TTC549 (cell line): Measurements from ENCODE around the gene CRYGN.

Experiments used
- FAIRE-seq: peaks from 2 replicates; lab custom pipeline; 2012; peaks lifted over from hg19 to GRCh38; lab: Jason Lieb, UNC

CRYGN gene

GRCh38 chr7:151426904-151427704 lies 12.8 kb downstream of the CRYGN start:
- FAIRE-seq, result no peak

DNA sequence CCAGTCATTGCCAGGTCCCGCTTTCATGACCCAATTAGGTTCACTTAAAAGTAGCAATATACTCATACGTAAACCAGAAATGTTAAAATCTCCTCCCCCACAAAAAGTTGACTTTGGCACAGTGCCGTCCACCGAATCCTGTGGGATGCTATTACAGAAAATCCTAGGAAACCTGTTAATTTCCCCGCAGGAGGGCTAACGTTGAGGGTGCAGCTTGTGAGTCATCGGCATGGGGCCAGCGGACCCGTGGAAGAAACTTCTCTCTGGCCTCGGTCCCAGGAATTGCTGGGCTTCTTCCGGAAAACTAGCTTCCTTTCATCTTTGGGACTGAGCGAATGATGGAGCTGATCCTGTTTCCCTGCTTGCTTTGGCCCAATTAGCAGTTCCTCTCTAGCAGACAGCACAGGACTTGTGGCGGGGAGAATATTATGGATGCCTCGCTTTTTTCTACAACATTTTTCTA lies 13.5 kb downstream of the CRYGN start:
- FAIRE-seq, result no peak

DNA sequence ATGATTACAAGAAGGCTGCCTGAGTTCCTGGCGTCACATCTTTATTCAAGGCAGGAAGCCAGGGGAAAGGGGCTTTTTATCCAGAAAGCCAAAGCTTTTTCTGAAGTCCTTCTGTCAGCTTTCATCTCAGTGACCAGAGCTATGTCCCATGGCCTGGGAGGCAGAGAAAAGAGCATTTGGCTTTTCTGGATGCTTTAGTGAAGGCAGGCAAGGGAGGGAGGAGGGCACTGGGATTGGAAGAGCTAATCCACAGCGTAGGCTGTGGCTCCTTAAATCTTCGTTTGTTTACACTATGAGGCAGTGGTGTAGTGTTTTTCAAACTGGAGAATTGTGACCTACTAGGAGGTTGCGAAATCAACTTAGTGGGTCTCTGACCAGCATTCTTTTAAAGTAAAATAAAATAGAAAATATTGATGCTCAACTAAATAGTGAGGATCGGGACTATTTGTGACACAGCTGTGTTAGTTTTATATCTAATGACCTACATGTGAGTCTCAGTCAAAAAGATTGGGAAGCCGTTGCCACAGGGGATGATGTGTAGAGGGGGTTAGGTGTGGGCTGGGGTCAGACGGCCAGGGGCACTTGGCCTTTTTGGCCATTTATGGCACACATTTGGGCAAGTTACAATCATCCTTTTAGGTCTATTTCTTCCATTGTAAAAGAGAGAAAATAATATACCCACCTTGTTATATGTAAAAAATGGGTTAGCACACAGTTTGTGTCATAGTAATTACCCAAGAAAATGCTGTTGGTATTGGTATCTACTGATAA lies 14.1 kb downstream of the CRYGN start:
- no peak for FAIRE-seq

DNA sequence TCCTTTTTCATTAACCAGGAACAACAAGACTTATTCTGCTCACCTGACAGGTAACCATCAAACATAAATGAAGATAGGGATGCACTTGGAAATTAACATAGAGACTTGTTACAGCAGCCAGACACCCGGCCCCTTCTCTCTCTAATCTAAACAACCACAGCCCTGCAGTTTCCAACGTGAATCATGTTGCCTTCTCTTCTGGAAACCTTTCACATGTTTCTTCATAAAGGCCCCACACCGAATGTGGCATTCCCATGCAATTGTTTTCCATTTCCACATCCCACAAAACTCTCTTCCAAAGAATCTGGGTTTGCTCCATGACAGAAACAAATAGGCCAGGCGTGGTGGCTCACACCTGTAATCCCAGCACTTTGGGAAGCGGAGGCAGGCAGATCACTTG lies 15.1 kb downstream of the CRYGN start:
- FAIRE-seq, result no peak

DNA sequence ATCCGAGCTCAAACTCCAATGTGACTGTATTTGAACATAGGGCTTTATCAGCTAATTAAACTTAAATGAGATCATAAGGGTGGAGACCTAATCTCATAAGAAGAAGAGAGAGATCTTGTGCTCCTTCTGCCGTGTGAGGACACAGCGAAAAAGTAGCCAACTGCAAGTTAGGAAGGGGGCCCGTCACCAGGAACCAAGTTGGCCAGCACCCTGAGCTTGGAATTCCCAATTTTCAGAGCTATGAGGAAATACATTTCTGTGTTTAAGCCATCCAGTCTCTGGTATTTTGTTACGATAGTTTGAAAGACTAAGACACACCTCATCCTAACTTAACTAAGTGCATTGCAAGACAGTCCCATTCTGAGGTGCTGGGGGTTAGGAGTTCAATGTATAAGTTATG lies 16.0 kb downstream of the CRYGN start:
- FAIRE-seq, result no peak

DNA sequence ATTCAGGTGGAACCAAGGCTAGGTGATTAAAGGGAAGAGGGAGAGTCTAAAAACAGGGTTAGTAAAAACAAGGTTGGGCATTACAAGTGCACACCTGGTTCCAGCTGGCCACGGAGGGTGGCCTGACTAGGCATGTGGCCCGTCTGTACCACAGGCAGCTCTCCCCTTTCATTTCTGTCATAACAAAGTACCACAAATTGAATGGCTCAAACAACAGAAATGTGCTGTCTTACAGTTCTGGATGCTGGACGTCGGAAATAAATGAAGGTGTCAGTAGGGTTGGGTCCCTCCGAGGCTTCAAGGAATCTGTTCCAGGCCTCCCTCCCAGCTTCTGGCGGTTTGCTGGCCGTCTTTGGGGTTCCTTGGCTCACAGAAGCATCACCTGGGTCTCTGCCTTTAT lies 16.7 kb downstream of the CRYGN start:
- no peak for FAIRE-seq

DNA sequence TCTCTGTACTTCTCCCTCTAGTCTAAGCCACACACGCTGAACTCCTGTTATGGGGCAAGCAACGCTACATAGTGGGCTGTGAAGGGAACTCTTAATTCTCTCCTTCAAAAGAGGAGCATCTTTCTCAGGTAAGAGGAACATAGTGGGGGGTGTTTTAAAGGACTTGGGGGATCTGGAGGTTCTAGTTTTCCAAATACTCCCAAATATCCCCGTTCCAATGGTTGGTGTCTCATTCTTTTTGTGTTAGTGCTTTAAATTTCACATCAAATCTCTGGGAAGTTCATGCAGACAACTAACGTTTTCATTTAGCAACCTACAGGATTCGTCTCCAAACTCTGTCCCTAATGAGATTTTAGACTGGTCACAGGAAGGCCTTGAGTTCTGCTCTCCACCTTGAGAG lies 17.7 kb downstream of the CRYGN start:
- FAIRE-seq, result no peak

DNA sequence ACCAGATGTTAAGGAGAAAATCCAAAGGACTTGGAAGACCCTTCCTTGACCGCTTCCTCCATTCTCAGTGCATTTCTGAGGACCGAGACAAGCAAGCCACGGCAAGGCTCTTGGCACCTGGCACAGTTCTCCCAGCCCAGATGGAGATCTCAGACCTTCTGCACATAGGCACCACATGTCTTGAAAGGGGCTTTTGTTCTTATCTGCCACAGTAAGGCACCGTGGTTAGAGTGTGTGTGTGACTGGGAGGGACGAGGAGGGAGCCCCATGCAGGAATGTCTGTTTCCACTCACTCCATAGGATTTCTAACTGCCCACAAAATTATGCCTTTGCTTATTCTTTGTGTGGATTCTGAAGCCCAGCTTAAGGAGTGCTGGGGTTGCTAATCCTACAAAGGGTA lies 19.8 kb downstream of the CRYGN start:
- no peak for FAIRE-seq

DNA sequence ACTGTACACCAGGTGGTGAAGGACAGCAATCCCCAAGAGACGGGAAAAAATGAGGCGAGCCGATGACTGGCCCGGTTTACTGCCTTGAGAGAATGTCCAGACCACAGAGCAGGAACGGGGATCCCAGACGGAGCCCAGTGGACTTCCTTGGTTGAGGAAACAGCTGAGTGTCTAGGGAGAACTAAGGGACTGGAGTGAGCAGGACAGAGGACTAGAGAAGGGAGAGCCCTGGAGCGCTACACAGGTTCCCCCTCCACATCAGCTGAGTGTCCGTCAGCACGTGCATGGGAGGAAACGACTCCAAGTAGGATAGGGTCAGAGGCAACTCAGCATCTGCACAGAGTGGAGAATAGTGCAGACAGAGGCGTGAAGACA lies 23.0 kb downstream of the CRYGN start:
- no peak for FAIRE-seq

DNA sequence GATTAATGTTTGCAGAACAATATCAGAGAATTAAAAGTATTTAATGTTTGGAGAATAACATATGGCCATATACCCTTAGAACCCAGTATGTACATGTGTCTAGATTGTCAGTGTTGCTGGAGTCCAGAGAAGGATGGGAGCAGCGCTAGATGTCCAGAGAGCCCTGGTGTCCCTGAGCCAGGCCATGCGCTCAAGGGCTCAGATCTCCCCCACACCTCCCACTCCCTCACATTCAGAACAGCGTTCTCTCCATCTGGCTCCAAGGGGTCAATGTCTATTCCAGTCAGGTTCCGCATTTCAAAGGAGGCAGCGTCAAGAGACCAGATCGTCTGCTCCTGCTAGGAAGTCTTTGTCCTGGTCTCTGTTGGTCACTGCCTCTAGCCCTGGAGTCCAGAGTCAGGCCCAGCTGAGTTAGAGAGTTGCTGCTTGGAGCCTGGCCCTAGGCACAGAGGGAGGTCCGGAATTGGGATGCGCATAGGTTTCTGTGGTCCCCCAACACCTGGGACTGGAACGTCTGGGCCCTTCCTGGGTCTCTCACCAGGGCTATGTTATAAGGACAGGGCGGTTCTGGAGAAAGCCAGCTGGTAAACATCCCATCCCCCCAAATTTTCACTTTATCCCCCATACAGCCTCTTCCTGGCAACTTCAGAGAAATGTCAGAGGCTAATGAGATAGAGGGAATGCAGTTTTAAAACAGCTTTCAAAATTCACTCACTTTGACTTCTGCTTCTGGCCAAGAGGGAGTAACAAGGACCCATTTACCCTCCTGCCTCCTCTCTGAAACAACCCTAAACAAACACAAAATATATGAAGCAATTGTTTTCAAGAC lies 23.6 kb downstream of the CRYGN start:
- FAIRE-seq, result no peak

DNA sequence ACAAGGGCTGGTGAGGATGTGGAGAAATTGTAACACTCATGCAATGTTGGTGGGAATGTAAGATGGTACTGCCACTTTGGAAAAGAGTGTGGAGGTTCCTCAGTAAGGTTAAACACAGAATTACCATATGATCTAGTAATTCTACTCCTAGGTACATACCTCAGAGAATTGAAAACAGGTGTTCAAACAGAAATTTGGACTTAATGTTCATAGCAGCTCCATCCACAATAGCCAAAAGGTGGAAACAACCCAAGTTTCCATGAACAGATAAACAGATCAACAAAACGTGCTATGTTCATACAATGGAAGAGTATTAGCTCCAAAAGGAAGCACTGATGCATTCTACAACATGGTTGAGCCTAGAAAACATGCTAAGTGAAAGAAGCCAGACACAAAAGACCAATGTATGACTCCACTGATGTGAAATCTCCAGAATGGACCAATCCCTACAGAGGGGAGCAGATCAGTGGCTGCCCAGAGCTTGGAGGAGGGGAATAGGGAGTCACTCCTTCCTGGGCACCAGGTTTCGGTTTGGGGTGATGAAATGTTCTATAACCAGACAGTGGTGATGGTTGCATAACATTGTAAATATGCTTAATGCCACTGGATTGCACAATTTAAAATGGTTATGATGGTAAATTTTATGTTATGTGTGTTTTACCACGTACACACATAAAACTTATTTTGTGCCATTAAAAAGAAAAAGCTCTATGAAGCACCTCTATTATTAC lies 24.4 kb downstream of the CRYGN start:
- no peak for FAIRE-seq

DNA sequence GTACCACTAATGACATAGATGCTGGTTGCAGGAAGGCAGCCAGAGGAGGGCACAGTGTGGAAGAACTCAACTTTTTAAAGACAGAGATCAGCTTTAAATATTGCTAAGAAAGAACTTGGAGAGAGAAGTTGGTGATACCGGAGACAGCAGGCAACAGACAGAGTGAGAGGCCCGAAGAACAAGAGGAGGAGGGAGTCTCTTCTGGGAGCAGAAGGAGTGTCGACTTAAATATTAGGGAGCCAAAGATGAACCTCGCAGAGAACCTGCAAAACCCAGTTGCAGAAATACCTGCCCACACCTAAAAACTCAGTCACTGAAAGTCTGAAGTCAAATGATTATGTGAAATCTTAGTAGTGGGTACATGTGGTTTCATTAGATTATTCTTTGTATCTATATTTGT lies 26.7 kb downstream of the CRYGN start:
- no peak for FAIRE-seq

DNA sequence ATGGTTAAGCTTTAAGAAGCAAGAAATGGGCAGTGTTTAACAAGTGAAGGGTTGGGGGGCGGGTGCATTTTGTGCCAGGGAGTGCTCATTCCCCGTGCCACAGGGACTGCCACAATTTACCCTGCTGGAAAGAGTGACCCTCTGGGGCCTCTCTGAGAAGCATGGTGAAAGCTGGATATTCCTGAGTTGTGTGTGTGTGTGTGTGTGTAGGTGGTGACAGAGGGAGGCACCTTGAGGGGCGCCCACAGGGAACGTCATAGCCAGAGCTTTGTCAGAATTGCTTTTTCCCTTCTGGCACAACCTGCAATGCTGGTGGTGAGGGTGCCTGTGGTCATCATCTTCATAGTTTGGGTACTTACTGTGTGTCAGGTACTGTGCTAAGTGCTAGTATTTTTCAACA lies 27.6 kb downstream of the CRYGN start:
- FAIRE-seq, result no peak

- FAIRE-seq, result no peak
Measured at GRCh38 chr7:151411551-151411950, 28.4 kb downstream of the CRYGN start.

DNA sequence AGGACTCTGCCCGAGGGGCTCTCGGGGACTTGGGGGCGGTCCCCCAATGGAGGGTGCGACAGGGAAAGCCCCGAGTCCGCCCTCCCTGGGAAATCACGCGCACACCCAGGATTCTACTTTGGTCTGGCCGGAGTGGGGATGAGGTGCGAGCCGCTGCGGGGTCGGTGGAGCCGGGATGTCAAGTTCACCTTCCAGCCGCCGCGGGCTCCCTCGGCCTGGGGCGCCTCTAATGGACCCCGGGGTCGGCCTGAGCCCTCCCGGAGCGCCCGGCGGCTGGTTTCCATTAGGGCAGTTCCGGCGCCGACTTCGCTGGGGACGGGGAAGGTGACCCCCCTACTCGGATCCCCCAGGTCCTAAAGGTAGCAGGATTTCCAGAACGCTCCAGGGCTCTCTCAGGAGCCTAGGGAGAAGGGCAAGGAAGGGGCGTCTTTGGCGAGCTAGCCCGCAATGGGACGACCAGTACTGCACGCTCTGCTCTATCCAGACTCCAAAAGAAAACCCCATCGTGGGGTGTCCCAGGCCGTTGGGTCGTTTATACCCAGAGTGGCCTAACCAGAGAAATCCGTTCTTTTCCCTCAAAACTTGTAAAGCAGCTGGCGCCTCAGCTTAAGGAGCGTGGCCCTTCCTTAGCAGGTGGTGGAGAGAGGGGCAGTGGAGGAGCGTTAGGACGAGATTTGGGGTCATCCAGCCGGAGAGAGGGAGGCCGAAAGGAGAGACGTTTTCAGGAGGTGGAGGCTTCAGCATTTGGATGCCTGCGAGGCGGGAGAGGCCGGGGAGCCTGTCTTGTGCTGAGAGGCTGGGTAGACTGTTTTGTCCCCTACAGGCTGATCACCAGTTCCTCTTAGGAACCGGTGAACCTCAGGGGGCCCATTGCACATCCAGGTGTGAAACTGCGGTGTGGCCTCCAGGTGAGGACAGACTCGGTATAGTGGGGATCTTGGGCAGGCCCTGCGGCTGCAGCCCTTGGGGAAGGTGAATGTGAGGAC lies 29.2 kb downstream of the CRYGN start:
- FAIRE-seq, result no peak

- FAIRE-seq, result no peak
Measured at GRCh38 chr7:151409667-151410404, 30.1 kb downstream of the CRYGN start, which contains the start of gene WDR86. WDR86 (minus strand) TSS chr7:151410038; CDS start chr7:151409589, 449 bp downstream.

DNA sequence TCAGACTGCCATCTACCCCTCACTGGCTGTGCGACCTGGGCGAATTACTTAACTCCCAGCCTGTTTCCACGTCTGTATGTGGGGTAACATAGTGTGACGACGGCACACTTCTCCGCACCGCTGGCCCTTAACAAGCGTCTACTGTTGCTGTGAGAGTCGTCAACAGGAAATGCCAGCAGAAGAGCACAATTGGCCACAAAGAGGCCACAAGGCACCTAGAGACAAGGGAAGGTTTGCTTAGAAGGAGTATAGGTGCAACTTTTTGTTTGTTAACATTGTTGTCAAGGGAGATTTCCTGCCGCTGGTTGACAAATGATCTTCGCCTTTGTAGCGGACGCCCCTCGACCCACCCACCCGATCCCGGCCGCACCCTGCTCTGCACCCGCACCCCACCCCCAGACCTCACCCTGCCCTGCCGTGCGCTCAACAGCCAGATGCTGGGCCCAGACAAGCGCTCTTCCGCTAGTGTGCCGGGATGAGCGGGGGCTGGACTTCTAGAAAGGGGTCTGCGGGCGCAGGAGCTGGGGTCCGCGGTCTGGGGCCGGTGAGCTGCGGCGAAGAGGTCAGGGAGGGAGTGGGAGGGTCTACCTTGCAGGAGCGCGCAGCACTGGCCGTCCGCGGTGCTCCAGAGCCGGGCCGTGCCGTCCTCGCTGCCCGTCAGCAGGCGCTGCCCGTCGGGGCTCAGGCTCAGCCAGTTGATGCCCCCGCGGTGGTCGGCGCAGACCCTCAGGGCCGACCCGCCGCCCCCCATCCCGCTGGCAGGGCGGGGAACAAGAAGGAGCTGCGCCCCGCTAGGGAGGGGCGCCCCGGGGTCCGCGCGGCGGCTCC lies 30.9 kb downstream of the CRYGN start:
- FAIRE-seq, result no peak

DNA sequence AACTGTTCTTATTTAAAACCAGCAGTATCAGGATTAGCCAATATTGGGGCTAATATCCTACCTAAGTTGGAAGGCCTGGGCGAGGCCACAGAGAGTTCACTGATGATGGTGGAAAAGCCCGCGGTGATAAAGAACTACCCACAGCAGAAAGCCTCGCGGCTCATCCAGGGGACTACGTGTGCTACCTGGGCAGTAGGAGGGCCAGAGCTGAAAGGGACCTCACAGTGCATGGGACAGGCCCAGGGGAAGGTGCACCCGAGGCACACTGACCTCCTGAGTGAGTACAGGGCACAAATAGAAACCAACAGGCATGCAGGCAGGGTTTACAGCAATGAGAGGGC lies 31.5 kb downstream of the CRYGN start:
- no peak for FAIRE-seq

DNA sequence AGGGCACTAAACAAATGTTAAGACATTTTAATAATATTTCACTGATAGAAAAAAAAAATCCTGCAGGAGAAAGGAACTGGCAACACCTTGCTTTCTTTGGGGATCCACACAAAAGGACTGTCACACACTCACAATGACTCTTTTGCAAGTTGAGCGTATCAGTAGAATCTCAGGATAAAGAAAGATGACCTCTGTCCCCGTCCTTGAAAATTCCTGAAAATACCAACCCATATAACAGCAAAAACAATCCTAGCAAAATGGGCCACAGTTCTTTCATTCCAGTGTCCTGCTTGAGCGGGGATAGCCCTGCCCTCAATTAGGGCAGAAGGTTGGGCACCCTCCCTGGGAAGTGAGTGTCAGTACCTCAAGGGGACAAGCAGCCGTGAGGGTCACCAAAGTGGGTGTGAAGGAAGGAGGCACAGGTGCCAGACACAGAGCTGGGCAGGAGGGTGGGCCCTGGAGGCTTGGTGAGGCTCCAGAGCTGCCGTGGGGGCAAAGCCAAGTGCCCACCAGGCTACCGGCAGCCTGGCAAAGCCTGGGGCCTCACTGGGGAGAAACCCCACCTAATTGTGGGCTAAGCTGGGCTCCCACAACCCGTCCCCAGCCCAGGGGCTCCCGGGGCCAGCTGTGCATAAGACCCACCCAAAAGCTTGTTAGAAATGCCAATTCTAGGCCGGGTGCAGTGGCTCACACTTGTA lies 32.9 kb downstream of the CRYGN start:
- no peak for FAIRE-seq
